HK-2 (cell line): ENCODE results near the gene RAD1.

Source experiments
- DNase-seq: peaks from one replicate; pipeline ENCODE4 v3.0.0-alpha.2; 2018; ENCODE audit not compliant: unreplicated experiment

RAD1 gene

DNA sequence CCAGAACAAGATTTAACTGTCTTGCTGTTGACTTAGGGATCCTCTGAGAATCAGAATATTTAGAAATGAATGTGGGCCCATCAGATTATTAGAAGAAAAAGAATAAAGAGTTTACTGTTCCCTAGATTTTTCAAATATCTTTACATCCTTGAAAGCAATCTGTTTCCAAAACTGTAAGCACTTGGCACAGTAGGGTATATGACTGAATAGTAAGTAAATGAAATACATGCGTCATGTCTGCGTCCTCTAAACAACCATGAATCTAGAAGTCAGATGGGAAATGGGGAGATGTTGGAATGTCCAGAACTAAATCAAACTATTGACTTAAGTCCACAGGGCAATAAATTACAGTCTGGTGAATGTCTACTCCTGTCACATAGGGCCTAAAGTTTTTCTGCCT lies 50.2 kb downstream of the RAD1 start:
- DNase-seq: no peak

DNA sequence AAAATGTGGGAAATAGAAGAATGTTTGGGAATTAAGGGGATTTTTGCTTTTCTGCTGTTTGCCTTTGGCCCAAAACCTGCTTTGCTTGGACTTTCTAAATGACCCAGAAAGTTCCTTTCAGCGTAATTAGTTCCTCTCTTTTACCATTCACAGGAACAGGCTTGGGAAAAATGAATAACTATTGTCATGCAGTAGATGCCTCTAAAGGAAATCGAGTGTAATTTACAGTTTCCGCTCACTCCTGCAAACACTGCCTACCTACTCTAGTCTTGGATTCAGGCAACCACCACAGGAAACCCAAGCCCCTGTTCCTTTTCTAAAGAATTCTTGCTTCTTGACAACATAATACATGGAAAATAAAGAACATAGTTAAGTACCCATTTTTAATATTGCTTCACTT lies 51.4 kb downstream of the RAD1 start:
- no peak for DNase-seq

DNA sequence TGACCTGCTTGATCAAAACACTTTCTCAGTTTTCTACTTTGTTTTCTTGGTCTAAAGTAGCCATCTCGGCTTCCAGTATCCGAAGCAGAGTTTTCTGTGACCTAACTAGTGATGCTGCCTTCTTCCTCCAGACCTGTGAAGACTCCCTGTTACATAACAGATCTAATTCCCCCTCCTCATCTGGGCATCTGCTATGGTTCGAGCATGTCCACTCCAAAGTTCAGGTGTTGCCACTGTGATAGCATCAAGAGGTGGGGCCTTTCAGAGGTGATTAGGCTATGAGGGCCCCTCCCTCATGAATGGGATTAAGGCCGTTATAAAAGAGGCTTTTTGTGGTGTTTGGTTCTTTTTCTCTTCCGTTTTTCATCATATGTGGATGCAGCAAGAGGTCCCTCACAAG lies 56.1 kb downstream of the RAD1 start:
- no peak for DNase-seq

DNA sequence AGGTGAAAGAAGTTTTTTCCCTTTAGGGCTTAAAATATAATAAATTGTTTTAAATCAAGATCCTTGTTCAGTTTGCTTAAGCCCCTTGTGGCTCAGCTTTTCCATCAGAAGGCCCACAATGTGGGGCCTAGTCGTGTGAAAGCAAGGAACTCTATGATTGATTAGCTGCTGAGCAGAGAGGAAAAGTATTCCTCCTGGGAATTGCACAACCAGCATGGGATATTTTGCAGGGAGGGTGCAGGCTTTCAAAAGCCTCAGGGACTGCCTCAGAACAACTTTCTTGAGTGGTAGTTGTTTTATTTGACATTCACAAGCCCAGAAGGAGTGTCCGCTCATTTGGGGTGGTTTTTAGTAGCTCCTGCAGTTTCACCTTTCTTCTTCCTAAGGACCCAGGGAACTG lies 56.5 kb downstream of the RAD1 start:
- no peak for DNase-seq

DNA sequence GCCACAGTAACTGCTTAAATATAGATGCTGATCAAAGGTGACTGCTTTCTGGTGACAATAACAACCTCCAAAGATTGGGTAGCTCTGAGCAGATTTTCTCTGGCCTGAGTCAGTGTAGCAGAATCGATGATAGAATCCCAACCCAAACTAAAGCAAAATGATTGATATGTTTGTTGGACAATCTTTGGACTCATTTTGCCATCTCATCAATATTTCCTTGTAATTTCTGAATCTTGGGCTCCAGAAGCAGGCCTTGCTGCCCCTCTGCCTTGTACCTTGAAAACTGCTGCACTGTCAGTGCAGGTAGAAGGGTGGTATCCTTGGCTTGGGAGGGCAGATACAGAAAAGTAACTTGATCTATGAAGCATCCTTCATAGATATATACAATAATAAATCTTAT lies 57.4 kb downstream of the RAD1 start:
- no peak for DNase-seq

DNA sequence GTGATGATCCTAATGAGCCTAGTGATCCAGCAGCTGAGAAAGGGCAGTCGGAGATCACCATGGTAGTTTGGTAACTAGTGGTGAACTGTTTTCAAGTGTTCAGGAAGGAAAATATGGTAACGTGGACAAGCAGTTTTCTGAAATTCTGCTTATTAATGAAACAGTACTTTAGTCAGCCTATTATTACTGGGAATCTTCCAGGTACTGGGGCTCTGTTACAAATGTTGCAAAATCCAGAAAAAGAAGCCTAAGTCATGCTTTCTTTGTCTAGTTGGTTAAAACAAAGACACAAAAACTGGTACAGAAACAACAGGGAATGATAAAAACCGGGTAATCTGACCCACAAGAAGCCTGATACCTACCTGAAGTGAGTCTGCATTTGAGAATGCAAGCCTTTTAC lies 58.1 kb downstream of the RAD1 start:
- DNase-seq: no peak
